Measurements from ENCODE around the gene MAD1L1.

MAD1L1 gene

DNA sequence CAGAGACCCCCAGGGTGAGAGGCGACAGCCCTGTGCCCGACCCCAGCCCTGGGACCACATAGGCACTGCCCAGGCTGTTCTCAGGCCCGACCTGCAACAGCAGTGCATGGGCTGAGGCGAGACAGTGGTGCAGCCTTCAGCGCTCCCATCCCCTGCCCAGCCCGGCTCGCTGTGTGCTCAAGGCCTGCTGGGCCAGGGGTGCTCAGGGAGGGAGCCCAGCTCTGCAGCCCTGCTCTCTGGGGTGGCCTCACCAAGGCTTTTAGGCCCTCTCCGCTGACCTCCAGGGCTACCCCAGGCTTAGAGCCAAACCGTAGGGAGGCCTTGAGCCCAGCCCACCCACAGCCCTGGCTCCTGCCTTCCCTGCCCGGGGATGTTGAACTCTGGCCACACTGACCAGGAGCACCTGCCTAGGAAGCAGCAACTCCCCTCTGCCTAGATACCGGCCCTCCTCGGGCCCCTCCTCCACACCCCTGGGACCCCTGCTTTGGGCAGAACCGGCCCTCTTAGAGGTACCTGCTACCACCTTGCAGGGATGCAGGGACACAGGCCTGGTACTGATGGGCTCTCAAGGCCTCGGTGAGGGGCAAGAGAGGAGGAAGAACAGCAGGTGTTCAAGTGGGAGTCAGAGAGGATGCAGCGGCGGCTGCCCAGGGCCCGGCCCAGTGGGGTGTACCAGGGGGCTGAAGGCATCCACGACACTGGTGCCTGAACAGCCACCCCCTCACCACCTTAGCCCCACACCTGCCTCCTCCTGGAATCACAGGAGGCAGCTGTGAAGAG lies 331.1 kb downstream of the MAD1L1 start:
- Histone ChIP-seq H3K27ac (ENCODE audit: low read depth, low read length) (no peak overlapping the region), H3K9ac (ENCODE audit: low read length) (no peak overlapping the region), H3K27me3 (ENCODE audit: low read length) (no peaks in the 10 kb centered on the region), H4K20me1 (ENCODE audit: low read depth, low read length) (no peaks in the 10 kb centered on the region), H3K9me2 (replicated peaks; ENCODE audit: insufficient read depth, low read length) (no peaks in the 10 kb centered on the region), H3K9me3 (ENCODE audit: insufficient read depth, low read length) (no peaks in the 10 kb centered on the region), H3K4me2 (ENCODE audit: low read depth, low read length, poor library complexity, severe bottlenecking) (no peak overlapping the region), H3K4me3 (ENCODE audit: insufficient read depth, low read length, poor library complexity, severe bottlenecking) (no peak overlapping the region), H3F3A (ENCODE audit: insufficient read depth) (no peaks in the 10 kb centered on the region), H3K79me2 (ENCODE audit: insufficient read depth, low read length) (no peaks in the 10 kb centered on the region), H3K36me3 (ENCODE audit: low read length) (no peaks in the 10 kb centered on the region), H2AFZ (ENCODE audit: low read depth, low read length, severe bottlenecking) (no peak overlapping the region)
- TF ChIP-seq, protein P1, sequence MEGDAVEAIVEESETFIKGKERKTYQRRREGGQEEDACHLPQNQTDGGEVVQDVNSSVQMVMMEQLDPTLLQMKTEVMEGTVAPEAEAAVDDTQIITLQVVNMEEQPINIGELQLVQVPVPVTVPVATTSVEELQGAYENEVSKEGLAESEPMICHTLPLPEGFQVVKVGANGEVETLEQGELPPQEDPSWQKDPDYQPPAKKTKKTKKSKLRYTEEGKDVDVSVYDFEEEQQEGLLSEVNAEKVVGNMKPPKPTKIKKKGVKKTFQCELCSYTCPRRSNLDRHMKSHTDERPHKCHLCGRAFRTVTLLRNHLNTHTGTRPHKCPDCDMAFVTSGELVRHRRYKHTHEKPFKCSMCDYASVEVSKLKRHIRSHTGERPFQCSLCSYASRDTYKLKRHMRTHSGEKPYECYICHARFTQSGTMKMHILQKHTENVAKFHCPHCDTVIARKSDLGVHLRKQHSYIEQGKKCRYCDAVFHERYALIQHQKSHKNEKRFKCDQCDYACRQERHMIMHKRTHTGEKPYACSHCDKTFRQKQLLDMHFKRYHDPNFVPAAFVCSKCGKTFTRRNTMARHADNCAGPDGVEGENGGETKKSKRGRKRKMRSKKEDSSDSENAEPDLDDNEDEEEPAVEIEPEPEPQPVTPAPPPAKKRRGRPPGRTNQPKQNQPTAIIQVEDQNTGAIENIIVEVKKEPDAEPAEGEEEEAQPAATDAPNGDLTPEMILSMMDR (IDR thresholded peaks at IDR 0.05; ENCODE audit: insufficient read depth, low read length, poor library complexity, severe bottlenecking) = no peak

DNA sequence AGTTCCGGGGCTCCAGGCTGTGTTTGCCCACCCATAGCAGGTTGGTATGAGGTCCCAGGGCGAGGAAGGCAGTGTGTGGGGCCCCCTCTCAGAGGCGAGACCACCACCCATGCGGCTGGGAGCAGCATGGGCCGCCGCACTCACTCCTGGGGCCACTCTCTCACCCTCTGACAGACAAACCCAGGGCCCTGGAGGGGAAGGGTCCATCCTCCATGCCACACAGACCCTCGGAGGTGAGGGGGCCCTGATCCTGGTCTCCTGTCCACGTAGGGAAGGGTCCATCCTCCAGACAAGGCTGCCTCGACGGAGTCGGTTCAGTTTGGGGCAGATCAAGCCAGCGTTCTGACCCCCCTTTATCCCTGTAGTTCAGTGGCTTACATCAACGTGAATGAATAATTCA lies 331.9 kb downstream of the MAD1L1 start:
- Histone ChIP-seq H4K20me1 (ENCODE audit: low read depth, low read length) (no peaks in the 10 kb centered on the region), H2AFZ (ENCODE audit: low read depth, low read length, severe bottlenecking) (no peak overlapping the region), H3K27me3 (ENCODE audit: low read length) (no peaks in the 10 kb centered on the region), H3K27ac (ENCODE audit: low read depth, low read length) (no peak overlapping the region), H3K79me2 (ENCODE audit: insufficient read depth, low read length) (no peaks in the 10 kb centered on the region), H3K9me2 (replicated peaks; ENCODE audit: insufficient read depth, low read length) (no peaks in the 10 kb centered on the region), H3K9me3 (ENCODE audit: insufficient read depth, low read length) (no peaks in the 10 kb centered on the region), H3F3A (ENCODE audit: insufficient read depth) (no peaks in the 10 kb centered on the region), H3K9ac (ENCODE audit: low read length) (no peak overlapping the region), H3K36me3 (ENCODE audit: low read length) (no peaks in the 10 kb centered on the region), H3K4me3 (ENCODE audit: insufficient read depth, low read length, poor library complexity, severe bottlenecking) (no peak overlapping the region), H3K4me2 (ENCODE audit: low read depth, low read length, poor library complexity, severe bottlenecking) (no peak overlapping the region)
- TF ChIP-seq, protein P1 (IDR thresholded peaks at IDR 0.05; ENCODE audit: insufficient read depth, low read length, poor library complexity, severe bottlenecking) = no peak

DNA sequence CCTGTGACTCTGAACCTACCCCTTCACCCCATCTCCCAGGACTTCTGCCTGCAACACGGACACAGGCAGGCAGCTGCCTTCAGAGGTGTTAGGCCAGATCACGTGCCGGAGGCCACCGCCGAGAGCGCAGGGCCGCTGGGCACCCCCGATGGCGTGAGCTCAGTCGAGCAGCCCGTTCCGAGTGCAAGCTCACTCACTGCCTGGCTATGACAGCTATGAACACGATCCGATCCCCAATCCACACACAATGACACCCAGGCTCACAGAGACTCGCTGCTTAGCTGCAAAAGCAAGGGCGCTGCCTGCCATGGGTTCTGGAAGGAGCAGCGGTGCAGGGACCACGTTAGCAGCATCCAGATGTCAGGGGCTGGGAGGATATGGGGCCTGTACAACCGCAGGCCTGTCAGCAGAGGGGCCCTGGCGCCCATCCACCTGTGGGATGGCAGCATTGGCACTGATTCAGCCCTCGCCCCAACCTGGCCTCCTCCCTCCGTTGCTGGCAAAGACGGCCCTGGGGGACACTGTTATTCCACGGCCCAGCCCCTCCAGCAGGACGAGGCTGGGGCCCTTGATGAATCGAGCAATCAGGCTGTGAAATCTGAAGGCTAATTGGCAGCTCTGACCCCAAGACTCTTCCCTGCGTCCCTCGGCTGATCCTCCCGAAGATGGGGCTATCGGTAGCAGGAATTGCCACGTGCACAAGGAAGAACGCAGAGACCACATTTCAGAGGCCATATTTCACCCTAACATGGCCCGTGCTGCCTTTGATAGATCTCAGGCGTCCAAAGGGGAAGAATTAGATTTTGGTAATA lies 332.6 kb downstream of the MAD1L1 start:
- H3K27me3 ChIP-seq (ENCODE audit: low read length) = no peaks in the 10 kb centered on the region
- no peak overlapping the region for H3K4me2 ChIP-seq (ENCODE audit: low read depth, low read length, poor library complexity, severe bottlenecking)
- H3K27ac ChIP-seq (ENCODE audit: low read depth, low read length) = no peak overlapping the region
- no peaks in the 10 kb centered on the region for H3F3A ChIP-seq (ENCODE audit: insufficient read depth)
- no peak overlapping the region for H2AFZ ChIP-seq (ENCODE audit: low read depth, low read length, severe bottlenecking)
- no peak for TF ChIP-seq EZH2phosphoT487 (conservative IDR thresholded peaks at IDR 0.05; ENCODE audit: low read length)
- TF ChIP-seq, protein P1 (IDR thresholded peaks at IDR 0.05; ENCODE audit: insufficient read depth, low read length, poor library complexity, severe bottlenecking) = no peak
- H3K4me3 ChIP-seq (ENCODE audit: insufficient read depth, low read length, poor library complexity, severe bottlenecking) = no peak overlapping the region
- H4K20me1 ChIP-seq (ENCODE audit: low read depth, low read length) = no peaks in the 10 kb centered on the region
- no peak overlapping the region for H3K9ac ChIP-seq (ENCODE audit: low read length)
- H3K79me2 ChIP-seq (ENCODE audit: insufficient read depth, low read length) = no peaks in the 10 kb centered on the region
- no peaks in the 10 kb centered on the region for H3K9me2 ChIP-seq (replicated peaks; ENCODE audit: insufficient read depth, low read length)
- H3K9me3 ChIP-seq (ENCODE audit: insufficient read depth, low read length) = no peaks in the 10 kb centered on the region
- no peaks in the 10 kb centered on the region for H3K36me3 ChIP-seq (ENCODE audit: low read length)
